Sigmoid colon (tissue), 4 donors: ENCODE measurements around the gene TBC1D22A.
A peak's percentile ranks its signal among the peaks of the same experiment; 100 is the strongest.

Source experiments
- CTCF ChIP-seq, 4 experiments: fragments of 450-650 bp in 3 of 4; fragments of 200-600 bp in 1 of 4; IDR thresholded peaks; one replicate each; pipeline ENCODE4 v1.5.1; 2016 to 2019; ENCODE audit warnings: antibody characterized with exemption in 4 of 4, mild to moderate bottlenecking in 3 of 4, moderate library complexity in 2 of 4
- EP300 ChIP-seq, 4 donors: sonication (generic); formaldehyde crosslinking; IDR thresholded peaks; one replicate each; pipeline ENCODE4 v1.6.1; 2017; ENCODE audit warnings: antibody characterized with exemption in 4 of 4
- POLR2A ChIP-seq, 2 donors: fragments of 450-650 bp; IDR thresholded peaks; one replicate each; pipeline ENCODE4 v1.6.1; 2016; ENCODE audit warnings: antibody characterized with exemption in 2 of 2, mild to moderate bottlenecking in 2 of 2, moderate library complexity in 2 of 2

- TF ChIP-seq CTCF (IDR thresholded peaks at IDR 0.05): peak; percentile 25 to 42 (median 34)
- TF ChIP-seq EP300 (IDR thresholded peaks at IDR 0.05): no peak
- TF ChIP-seq POLR2A (IDR thresholded peaks at IDR 0.05): no peak
These were observed 83.1 kb downstream of the TBC1D22A start for GRCh38 chr22:46845296-46846149.
